ENCODE measurements around the gene MREG.

The MREG gene

GRCh38 chr2:216051350-216051749 lies 38.0 kb upstream of the MREG start:
- TF ChIP-seq CTCF (IDR thresholded peaks at IDR 0.05; ENCODE audit: control insufficient read depth, extremely low read depth, insufficient read depth), result no peak

GRCh38 chr2:216049452-216049851 lies 36.1 kb upstream of the MREG start:
- no peak for DNase-seq (ENCODE audit: low read depth)
- TF ChIP-seq CTCF (IDR thresholded peaks at IDR 0.05; ENCODE audit: control insufficient read depth, extremely low read depth, insufficient read depth), result no peak
- no peak overlapping the region for H3K4me3 ChIP-seq (ENCODE audit: low read depth, low read length)

More at GRCh38 chr2:216051350-216051749, 38.0 kb upstream of the MREG start:
- no peak for DNase-seq (ENCODE audit: low read depth)
- no peak overlapping the region for H3K4me3 ChIP-seq (ENCODE audit: low read depth, low read length)

- DNase-seq (ENCODE audit: low read depth), result no peak
- H3K4me3 ChIP-seq (ENCODE audit: low read depth, low read length), result no peak overlapping the region
- TF ChIP-seq CTCF (IDR thresholded peaks at IDR 0.05; ENCODE audit: control insufficient read depth, extremely low read depth, insufficient read depth), result no peak
Observed at GRCh38 chr2:216047397-216047796, 34.0 kb upstream of the MREG start.

GRCh38 chr2:216044883-216045486 lies 31.6 kb upstream of the MREG start:
- no peak for DNase-seq (ENCODE audit: low read depth)
- no peak for TF ChIP-seq CTCF (IDR thresholded peaks at IDR 0.05; ENCODE audit: control insufficient read depth, extremely low read depth, insufficient read depth)
- no peak overlapping the region for H3K4me3 ChIP-seq (ENCODE audit: low read depth, low read length)

- H3K4me3 ChIP-seq (ENCODE audit: low read depth, low read length), result no peak overlapping the region
- DNase-seq (ENCODE audit: low read depth), result no peak
- TF ChIP-seq CTCF (IDR thresholded peaks at IDR 0.05; ENCODE audit: control insufficient read depth, extremely low read depth, insufficient read depth), result no peak
Observed at GRCh38 chr2:216043949-216044348, 30.6 kb upstream of the MREG start.

- DNase-seq (ENCODE audit: low read depth), result no peak
- no peak for TF ChIP-seq CTCF (IDR thresholded peaks at IDR 0.05; ENCODE audit: control insufficient read depth, extremely low read depth, insufficient read depth)
Observed at GRCh38 chr2:216041438-216041837, 28.1 kb upstream of the MREG start.

GRCh38 chr2:216039918-216040317 lies 26.6 kb upstream of the MREG start:
- no peak for TF ChIP-seq CTCF (IDR thresholded peaks at IDR 0.05; ENCODE audit: control insufficient read depth, extremely low read depth, insufficient read depth)

More at GRCh38 chr2:216041438-216041837, 28.1 kb upstream of the MREG start:
- H3K4me3 ChIP-seq (ENCODE audit: low read depth, low read length), result no peak overlapping the region

More at GRCh38 chr2:216039918-216040317, 26.6 kb upstream of the MREG start:
- no peak overlapping the region for H3K4me3 ChIP-seq (ENCODE audit: low read depth, low read length)
- DNase-seq (ENCODE audit: low read depth), result no peak
